DND-41 (cell line): ENCODE data around the gene FBXW8.

Experiments used
- ATAC-seq: fragments of 200-7000 bp; cut with Tn5 transposase; 3 replicates; pipeline ENCODE4 v1.9.1; 2021; ENCODE audit warnings: low read depth; ENCODE audit not compliant: insufficient read depth
- DNase-seq: peaks from one replicate; pipeline ENCODE4 v3.0.0-alpha.2; 2020
- H2AFZ ChIP-seq: 2 replicates; pipeline ENCODE4 v1.6.0; 2012; ENCODE audit warnings: low read depth, low read length
- H3K27ac ChIP-seq: 2 replicates; pipeline ENCODE4 v1.5.1; 2012; ENCODE audit warnings: low read length, inconsistent platforms
- H3K27me3 ChIP-seq: fragments of 200-600 bp; sonication (generic); 2 replicates; pipeline ENCODE4 v1.6.0; 2012; ENCODE audit warnings: low read length, mild to moderate bottlenecking, inconsistent platforms; ENCODE audit not compliant: insufficient read depth, poor library complexity
- H3K36me3 ChIP-seq: 2 replicates; pipeline ENCODE4 v1.5.1; 2012; ENCODE audit warnings: low read length, inconsistent platforms; ENCODE audit not compliant: insufficient read depth
- H3K4me1 ChIP-seq: 2 replicates; pipeline ENCODE4 v1.5.1; 2012; ENCODE audit warnings: mild to moderate bottlenecking, low read length; ENCODE audit not compliant: insufficient read depth
- H3K4me2 ChIP-seq: 2 replicates; pipeline ENCODE4 v1.6.0; 2012; ENCODE audit warnings: mild to moderate bottlenecking, moderate library complexity, low read length, inconsistent platforms; ENCODE audit not compliant: insufficient read depth
- H3K4me3 ChIP-seq, 2 experiments: fragments of 200-600 bp in 1 of 2; shearing (Covaris generic) in 1 of 2; 2 replicates each; pipeline ENCODE4 v1.5.1; 2012 to 2016; ENCODE audit warnings: inconsistent platforms in 2 of 2, low read length in 2 of 2, mild to moderate bottlenecking in 2 of 2, low read depth in 1 of 2, moderate library complexity in 1 of 2
- H3K79me2 ChIP-seq: 2 replicates; pipeline ENCODE4 v1.6.0; 2012; ENCODE audit warnings: low read length, inconsistent platforms; ENCODE audit not compliant: insufficient read depth
- H3K9ac ChIP-seq: 2 replicates; pipeline ENCODE4 v1.6.0; 2012; ENCODE audit warnings: low read depth, mild to moderate bottlenecking, inconsistent platforms, low read length, moderate library complexity
- H3K9me3 ChIP-seq: 2 replicates; pipeline ENCODE4 v1.5.1; 2012; ENCODE audit warnings: low read length, moderate library complexity, mild to moderate bottlenecking, inconsistent platforms; ENCODE audit not compliant: insufficient read depth, severe bottlenecking
- H4K20me1 ChIP-seq: 2 replicates; pipeline ENCODE4 v1.6.0; 2012; ENCODE audit warnings: low read length; ENCODE audit not compliant: insufficient read depth
- EZH2 ChIP-seq: IDR thresholded peaks from 3 replicates; pipeline ENCODE4 v1.6.1; 2012; ENCODE audit warnings: borderline replicate concordance, low read depth, mild to moderate bottlenecking, moderate library complexity, low read length, inconsistent platforms; ENCODE audit not compliant: severe bottlenecking
- TF ChIP-seq, protein P1 (sequence below): IDR thresholded peaks from 2 replicates; pipeline ENCODE4 v1.5.1; 2012; ENCODE audit warnings: borderline replicate concordance, low read length, moderate library complexity, mild to moderate bottlenecking; ENCODE audit not compliant: poor library complexity, severe bottlenecking; ENCODE audit errors: extremely low read depth

FBXW8 gene

DNA sequence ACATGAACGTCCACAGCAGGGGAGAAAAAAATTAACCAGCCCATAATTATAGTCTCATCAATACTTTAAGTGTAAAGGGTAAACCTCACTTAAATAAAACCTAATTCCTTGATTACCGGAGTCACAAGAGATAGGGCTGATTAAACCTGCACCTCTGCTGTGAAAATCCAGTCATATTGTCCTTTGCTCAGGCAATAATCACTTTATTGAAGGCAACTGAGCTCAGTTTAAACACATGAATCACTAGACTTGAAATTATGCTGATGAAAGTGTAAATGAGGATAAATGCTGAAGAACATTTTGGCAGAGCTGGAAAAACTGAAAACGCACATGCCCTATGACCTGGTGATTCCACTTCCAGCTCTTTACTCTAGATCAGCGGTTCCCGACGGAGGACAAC is 22.9 kb upstream of the FBXW8 start:
- DNase-seq (no peak), ATAC-seq (no peak)
- Histone ChIP-seq H3K9me3 (no peaks in the 10 kb centered on the region), H3K27me3 (peaks cover under 1% of the 10 kb centered on the region), H3K27ac (no peak overlapping the region), H3K4me2 (no peak overlapping the region), H2AFZ (no peak overlapping the region), H3K4me1 (no peaks in the 10 kb centered on the region), H3K4me3 (no peak overlapping the region), H4K20me1 (no peaks in the 10 kb centered on the region), H3K79me2 (no peaks in the 10 kb centered on the region), H3K9ac (no peak overlapping the region), H3K36me3 (no peaks in the 10 kb centered on the region)
- TF ChIP-seq EZH2 = no peak
- TF ChIP-seq, protein P1, sequence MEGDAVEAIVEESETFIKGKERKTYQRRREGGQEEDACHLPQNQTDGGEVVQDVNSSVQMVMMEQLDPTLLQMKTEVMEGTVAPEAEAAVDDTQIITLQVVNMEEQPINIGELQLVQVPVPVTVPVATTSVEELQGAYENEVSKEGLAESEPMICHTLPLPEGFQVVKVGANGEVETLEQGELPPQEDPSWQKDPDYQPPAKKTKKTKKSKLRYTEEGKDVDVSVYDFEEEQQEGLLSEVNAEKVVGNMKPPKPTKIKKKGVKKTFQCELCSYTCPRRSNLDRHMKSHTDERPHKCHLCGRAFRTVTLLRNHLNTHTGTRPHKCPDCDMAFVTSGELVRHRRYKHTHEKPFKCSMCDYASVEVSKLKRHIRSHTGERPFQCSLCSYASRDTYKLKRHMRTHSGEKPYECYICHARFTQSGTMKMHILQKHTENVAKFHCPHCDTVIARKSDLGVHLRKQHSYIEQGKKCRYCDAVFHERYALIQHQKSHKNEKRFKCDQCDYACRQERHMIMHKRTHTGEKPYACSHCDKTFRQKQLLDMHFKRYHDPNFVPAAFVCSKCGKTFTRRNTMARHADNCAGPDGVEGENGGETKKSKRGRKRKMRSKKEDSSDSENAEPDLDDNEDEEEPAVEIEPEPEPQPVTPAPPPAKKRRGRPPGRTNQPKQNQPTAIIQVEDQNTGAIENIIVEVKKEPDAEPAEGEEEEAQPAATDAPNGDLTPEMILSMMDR = no peak

DNA sequence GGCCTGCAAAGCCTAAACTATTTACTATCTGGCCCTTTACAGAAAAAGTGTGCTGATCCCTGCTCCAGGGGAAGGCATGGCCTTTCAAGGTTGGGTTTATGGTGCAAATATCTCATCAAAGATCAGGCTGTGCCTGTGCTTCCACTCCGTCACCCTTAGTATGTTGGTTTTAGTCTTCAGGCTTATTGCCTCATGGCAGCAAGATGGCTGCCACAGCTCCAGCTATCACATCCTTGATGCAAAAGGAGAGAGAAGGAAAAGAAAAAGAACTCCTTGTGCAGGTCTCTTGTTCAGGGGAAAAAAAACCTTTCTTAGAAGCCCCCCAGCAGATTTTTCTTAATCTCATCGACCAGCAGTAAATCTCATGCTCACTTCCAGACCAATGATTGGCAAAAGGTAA is 20.4 kb upstream of the FBXW8 start:
- no peak for ATAC-seq
- H3K4me1 ChIP-seq = no peaks in the 10 kb centered on the region
- no peaks in the 10 kb centered on the region for H4K20me1 ChIP-seq
- H3K4me3 ChIP-seq = no peak overlapping the region
- no peaks in the 10 kb centered on the region for H3K9me3 ChIP-seq
- H3K79me2 ChIP-seq = no peaks in the 10 kb centered on the region
- H3K36me3 ChIP-seq = no peaks in the 10 kb centered on the region
- H3K9ac ChIP-seq = no peak overlapping the region
- TF ChIP-seq, protein P1 = no peak
- no peak for TF ChIP-seq EZH2
- H2AFZ ChIP-seq = no peak overlapping the region
- H3K27me3 ChIP-seq = no peaks in the 10 kb centered on the region
- H3K27ac ChIP-seq = no peak overlapping the region
- no peak overlapping the region for H3K4me2 ChIP-seq
- no peak for DNase-seq

DNA sequence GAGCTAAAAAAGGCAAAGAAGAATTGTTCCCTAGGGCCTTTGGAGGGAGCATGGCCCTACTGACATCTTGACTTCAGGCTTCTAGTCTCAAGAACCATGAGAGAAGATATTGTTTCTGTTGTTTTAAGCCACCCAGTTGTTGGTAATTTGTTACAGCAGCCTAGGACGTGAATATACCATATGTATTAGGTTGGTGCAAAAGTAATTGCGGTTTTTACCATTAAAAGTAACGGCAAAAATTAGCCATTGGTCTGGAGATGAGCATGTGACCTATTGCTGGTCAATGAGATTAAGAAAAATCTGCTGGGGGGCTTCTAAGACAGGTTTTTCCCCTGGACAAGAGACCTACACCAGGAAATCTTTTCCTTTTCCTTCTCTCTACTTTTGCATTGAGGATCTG is 19.7 kb upstream of the FBXW8 start:
- DNase-seq = no peak
- TF ChIP-seq EZH2 = no peak
- H3K36me3 ChIP-seq = no peaks in the 10 kb centered on the region

DNA sequence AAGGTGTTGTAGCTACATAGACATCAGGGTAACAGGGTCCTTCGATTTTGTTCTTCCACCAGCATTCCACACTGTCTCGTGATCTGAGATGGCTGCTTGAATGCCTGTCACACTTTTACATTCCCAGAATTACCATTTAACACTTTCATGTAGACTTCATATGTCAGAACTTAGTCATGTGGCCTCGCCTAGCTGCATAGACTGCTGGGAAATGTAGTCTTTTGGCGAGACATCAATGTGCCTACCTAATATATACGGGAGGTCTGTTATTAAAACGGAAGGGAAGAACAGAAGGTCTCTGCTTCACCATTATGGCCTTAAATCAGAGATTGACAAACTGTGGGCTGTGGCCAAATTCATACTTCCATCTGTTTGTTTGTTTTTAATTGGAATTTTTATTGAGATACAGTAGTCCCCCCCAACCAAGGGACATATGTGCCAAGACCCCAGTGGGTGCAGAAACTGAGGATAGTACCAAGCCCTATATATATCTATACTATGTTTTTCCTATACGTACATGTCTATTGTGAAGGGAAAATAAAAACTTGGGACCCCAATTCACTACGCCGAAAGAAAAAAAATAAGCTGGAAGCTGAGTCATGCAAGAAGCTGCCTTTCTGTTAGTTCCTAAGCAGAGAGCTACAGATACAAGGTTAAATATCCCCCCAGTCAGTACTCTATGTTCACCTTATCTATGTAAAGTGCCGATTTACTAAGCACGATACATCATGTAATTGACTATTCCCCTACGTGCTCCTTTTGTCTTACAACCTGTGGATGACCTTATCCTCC is 18.2 kb upstream of the FBXW8 start:
- H3K36me3 ChIP-seq = no peaks in the 10 kb centered on the region
- H3K9ac ChIP-seq = no peak overlapping the region
- peaks cover 3% of the 10 kb centered on the region for H3K27me3 ChIP-seq
- H4K20me1 ChIP-seq = no peaks in the 10 kb centered on the region
- no peaks in the 10 kb centered on the region for H3K79me2 ChIP-seq
- H3K4me2 ChIP-seq = no peak overlapping the region
- no peak overlapping the region for H3K27ac ChIP-seq
- H3K9me3 ChIP-seq = no peaks in the 10 kb centered on the region
- ATAC-seq = no peak
- H3K4me3 ChIP-seq = no peak overlapping the region
- no peak overlapping the region for H2AFZ ChIP-seq
- TF ChIP-seq EZH2 = no peak
- TF ChIP-seq, protein P1 = no peak
- DNase-seq = no peak
- H3K4me1 ChIP-seq = no peaks in the 10 kb centered on the region

More for the DNA sequence above, 19.7 kb upstream of the FBXW8 start:
- H3K4me2 ChIP-seq = no peak overlapping the region
- no peaks in the 10 kb centered on the region for H3K27me3 ChIP-seq
- H3K79me2 ChIP-seq = no peaks in the 10 kb centered on the region
- no peak overlapping the region for H3K9ac ChIP-seq
- ATAC-seq = no peak
- H4K20me1 ChIP-seq = no peaks in the 10 kb centered on the region
- no peak overlapping the region for H3K4me3 ChIP-seq
- no peaks in the 10 kb centered on the region for H3K4me1 ChIP-seq
- no peak overlapping the region for H3K27ac ChIP-seq
- H2AFZ ChIP-seq = no peak overlapping the region
- H3K9me3 ChIP-seq = no peaks in the 10 kb centered on the region
